Measurements from ENCODE around the gene GRK5. TPM values are rescaled to one million over a fixed set of nuclear protein-coding genes. Genes with fewer than 3 reads are reported as not detected.

The GRK5 gene
- total RNA-seq, 1 experiment from 2014 or later = 1.2 TPM

- Histone ChIP-seq H3K14ac (ENCODE audit: insufficient read depth, low read length) (no peak overlapping the region), H3K9me3 (ENCODE audit: control insufficient read depth, low read depth, low read length) (no peaks in the 10 kb centered on the region), H3K18ac (ENCODE audit: insufficient read length, low read depth, low read length) (no peak overlapping the region), H2BK5ac (ENCODE audit: insufficient read length, low read length) (no peak overlapping the region), H3K23me2 (ENCODE audit: insufficient read length, low read depth, low read length, poor library complexity, severe bottlenecking) (no peaks in the 10 kb centered on the region), H3T11ph (ENCODE audit: low read length) (no peak overlapping the region), H2BK20ac (ENCODE audit: low read depth, low read length, poor library complexity, severe bottlenecking) (no peak overlapping the region), H2BK12ac (ENCODE audit: insufficient read length, low read depth, low read length) (no peak overlapping the region), H2BK120ac (ENCODE audit: low read depth, low read length, poor library complexity, severe bottlenecking) (no peak overlapping the region), H4K8ac (replicated peaks; ENCODE audit: insufficient read length, low read depth, low read length) (no peak overlapping the region), H3K27me3 (ENCODE audit: insufficient read depth, low read length) (peaks cover 5% of the 10 kb centered on the region; the same call in 1 of the 2 replicates), H4K5ac (ENCODE audit: insufficient read length, low read depth, low read length) (no peak overlapping the region), H3K4me1 (ENCODE audit: insufficient read depth, low read length) (peaks cover 2% of the 10 kb centered on the region; the same call in 1 of the 2 replicates), H3K23ac (ENCODE audit: insufficient read length, low read depth, low read length) (no peak overlapping the region), H2AFZ (ENCODE audit: low read length) (no peak overlapping the region), H3K4ac (ENCODE audit: low read depth, low read length) (no peak overlapping the region), H4K20me1 (ENCODE audit: control insufficient read depth, insufficient read depth, insufficient read length) (no peaks in the 10 kb centered on the region), H3K56ac (ENCODE audit: insufficient read length, low read depth, low read length) (no peak overlapping the region), H3K79me1 (ENCODE audit: insufficient read depth, low read depth, low read length, poor library complexity, severe bottlenecking) (no peaks in the 10 kb centered on the region), H2BK15ac (ENCODE audit: low read depth, low read length) (no peak overlapping the region), H3K4me2 (ENCODE audit: insufficient read depth, insufficient read length, low read length) (no peak overlapping the region), H4K91ac (ENCODE audit: insufficient read length, low read depth, low read length) (no peak overlapping the region), H3K79me2 (ENCODE audit: insufficient read depth, low read length) (no peaks in the 10 kb centered on the region), H2AK5ac (ENCODE audit: insufficient read length, low read length) (no peak overlapping the region), H3K9ac (ENCODE audit: extremely low read depth, insufficient read length, low read length) (no peak overlapping the region), H3K27ac (ENCODE audit: insufficient read length, low read depth, low read length) (no peak overlapping the region)
- TF ChIP-seq CTCF (conservative IDR thresholded peaks at IDR 0.05) = no peak
- WGBS (ENCODE audit: extremely low coverage, insufficient read length, low lambda C conversion rate) = no CpG with 5 or more reads among the region's 8 CpGs
- Mint-ChIP-seq H3K4me3 (no peak overlapping the region), H3K9me3 (peaks cover under 1 to 4% of the 10 kb centered on the region in 2 experiments; a peak in 3 of 5 replicates), H3K27ac (no peak overlapping the region), H3K4me1 (peaks cover 25 to 28% of the 10 kb centered on the region in 2 experiments), H3K27me3 (ENCODE audit: low read depth) (peaks cover 68% of the 10 kb centered on the region), H3K36me3 (ENCODE audit: insufficient read depth in 1 of 3, low read depth in 3 of 3) (peaks cover 0 to 5% (median 0%) of the 10 kb centered on the region in 3 experiments; a peak in 2 of 7 replicates)
- DNase-seq = no peak
Measured at GRCh38 chr10:119252051-119252465, 44.7 kb downstream of the GRK5 start.

All from H9 (cell line).